ENCODE measurements around the gene AMBP.

The AMBP gene

DNA sequence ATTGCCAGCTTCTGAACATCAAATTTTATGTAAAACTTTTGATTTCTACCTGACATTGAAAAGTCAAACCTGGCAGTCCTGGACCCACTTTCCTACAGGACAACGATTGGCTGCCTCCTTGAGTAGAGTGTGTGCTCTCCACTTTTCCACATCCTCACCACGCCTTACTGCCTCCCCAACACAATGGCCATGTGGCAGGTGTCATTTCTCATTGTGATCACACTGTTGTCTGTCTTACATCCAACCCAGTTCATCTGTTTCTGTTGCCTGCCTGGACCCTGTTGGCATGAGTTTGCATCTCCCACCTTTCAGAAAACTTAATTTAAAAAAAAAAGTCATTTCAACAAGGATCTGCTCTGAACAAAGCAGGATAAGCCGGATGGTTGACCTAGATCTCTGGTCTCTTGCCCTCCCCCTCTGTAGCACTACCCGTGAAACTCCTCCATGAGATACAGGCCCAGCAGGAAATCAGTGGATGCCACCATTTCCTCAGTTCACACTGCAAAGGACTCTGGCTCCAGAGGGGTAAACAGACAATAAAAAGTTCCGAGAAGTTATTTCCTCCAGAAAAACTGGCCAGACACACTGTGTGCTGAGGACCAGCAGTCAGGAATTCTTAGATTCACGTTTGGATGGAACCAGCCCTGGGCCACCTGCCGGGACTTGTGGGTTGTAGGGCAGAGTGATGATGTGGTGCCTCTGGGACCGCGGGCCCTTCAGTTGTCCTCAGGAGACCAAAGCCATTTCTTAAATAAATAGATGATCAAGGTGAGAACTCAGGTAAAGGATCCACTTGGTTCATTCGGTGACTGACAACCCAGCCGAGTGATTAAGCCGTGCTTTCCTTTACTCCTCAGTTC, 48.6 kb downstream of the AMBP start:
- peak; percentile 7 for DNase-seq

DNA sequence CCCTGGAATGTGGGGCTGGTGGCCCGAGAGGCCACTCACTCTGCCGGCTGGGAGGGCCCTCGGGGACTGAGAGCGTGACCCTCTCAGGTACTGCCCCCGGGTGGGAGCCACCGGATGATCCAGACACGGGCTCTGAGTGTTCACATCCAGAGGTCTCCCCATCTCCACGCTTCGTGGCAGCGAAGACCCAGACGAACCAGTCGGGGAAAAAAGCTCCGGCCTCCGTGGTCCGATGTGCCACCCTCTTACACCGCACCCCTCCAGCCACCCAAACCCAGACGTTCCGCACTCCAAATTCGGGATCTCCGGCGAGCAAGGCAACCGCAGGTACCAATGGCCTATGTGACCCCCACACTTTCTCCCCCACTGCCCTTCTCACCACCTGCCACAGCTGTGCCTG, 49.5 kb downstream of the AMBP start:
- DNase-seq, result peak; percentile 10

DNA sequence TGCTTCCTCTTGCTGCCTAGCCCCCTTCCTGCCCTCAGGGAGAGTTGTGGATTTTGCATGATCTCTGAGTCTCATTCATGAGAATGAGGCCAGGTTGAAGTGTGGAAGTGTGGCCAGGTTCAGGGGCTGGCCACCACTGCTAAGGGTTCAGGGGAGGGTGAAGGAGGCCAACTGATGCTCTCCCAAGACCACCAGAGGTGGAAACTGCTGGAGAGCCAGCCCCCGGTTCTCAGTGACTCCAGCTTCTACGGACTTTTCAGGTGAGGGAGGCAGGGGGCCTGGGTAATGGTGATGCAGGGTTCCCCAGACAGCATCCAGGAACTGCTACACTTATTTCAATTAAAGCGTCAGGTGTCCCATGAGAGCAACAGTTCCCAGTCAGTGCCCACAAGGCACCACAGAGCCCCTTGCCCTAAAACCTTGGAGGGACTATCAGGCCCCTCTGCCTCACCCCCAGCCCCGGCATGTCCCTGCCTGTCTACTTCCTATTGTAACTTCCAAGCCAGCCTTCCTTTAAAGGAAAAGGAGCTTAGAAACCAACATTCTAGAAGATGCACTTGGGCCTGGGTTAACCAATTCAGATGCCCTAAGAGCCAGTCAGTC, 50.1 kb downstream of the AMBP start:
- DNase-seq, result no peak

GRCh38 chr9:114027159-114027862, 50.8 kb downstream of the AMBP start:
- peak; percentile 9 for DNase-seq

DNA sequence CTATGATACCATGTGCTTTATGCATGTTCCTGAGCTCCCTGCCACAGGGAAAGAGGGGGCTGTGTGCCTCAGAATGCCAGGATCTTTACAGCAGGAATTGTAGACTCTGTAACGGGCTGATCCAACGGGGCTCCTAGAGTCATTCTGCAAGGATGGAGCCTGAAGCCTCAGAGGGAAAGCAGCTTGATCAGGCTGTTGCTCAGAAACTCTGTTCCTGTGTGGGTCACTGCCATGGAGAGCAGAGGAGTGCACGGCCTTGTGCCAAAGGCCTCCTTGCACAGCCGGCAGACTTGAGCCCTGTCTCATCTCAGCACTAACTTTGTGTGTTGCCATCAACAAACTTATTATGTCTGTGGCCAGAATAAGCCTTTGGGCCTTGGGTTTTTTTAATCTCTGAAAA, 51.8 kb downstream of the AMBP start:
- peak; percentile 6 for DNase-seq

DNA sequence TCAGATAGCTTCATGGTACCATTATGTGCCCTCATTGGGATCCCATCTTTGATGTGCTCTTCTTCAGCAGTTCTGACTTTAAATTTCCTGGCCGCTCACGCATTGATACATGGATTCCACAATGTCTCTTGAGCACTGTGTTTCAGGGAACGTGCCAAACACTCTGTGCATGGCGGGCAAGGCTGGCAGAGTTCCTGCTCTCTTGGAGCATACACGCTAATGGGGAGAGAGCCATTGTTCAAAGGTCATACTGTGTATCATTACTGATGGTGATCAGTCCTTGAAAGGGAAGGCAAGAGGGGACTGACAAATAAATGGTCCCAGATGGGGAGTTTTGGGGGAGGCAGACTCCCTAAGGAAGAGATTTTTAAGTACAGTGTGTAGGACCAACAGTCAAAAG, 52.3 kb downstream of the AMBP start:
- DNase-seq, result no peak

- peak; percentile 5 for DNase-seq
These were observed 52.8 kb downstream of the AMBP start for GRCh38 chr9:114025196-114025753.

GRCh38 chr9:114023961-114024360, 54.1 kb downstream of the AMBP start:
- no peak for DNase-seq

- no peak for DNase-seq
These were observed 56.5 kb downstream of the AMBP start for GRCh38 chr9:114021578-114021977.

GRCh38 chr9:114017741-114018715, 60.1 kb downstream of the AMBP start:
- DNase-seq, result peak; percentile 5

- peak; percentile 10 for DNase-seq
These were observed 61.3 kb downstream of the AMBP start for GRCh38 chr9:114016629-114017423.

GRCh38 chr9:114016101-114016500, 62.0 kb downstream of the AMBP start:
- DNase-seq, result no peak

- peak; percentile 4 for DNase-seq
These were observed 62.5 kb downstream of the AMBP start for GRCh38 chr9:114015607-114016006.

- DNase-seq, result no peak
These were observed 64.1 kb downstream of the AMBP start for GRCh38 chr9:114014044-114014443.

GRCh38 chr9:114012126-114012525, 66.0 kb downstream of the AMBP start:
- DNase-seq, result no peak

DNA sequence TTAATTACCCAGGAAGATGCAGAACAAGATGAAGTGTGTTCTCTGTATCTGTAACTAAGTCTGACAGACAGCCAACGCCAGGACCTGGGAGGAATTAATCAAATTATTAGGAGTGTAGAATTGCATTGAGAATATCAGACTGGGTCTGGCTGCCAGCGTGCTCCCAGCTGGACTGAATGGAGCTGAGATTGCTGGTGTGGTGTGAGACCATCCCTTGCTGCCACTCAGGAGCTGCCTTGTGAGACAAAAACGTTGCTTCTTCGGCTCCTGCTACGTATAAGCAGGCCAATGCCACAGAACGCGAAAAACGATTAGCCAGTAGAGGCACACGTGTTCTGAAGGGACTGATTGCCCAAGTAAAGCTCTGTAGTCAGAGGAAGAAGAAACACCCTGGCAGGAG, 66.8 kb downstream of the AMBP start:
- no peak for DNase-seq
